GM23248 (cell line): ENCODE results near the gene THADA.

ENCODE experiments used
- EZH2 ChIP-seq: fragments of 200-600 bp; sonication (generic); IDR thresholded peaks from 2 replicates; pipeline ENCODE4 v1.6.1; 2018; ENCODE audit warnings: antibody characterized with exemption, mild to moderate bottlenecking; ENCODE audit not compliant: insufficient read depth, poor library complexity, severe bottlenecking
- EZH2phosphoT487 ChIP-seq: fragments of 200-600 bp; sonication (generic); IDR thresholded peaks from 2 replicates; pipeline ENCODE4 v1.6.1; 2018; ENCODE audit warnings: antibody characterized with exemption, moderate library complexity, mild to moderate bottlenecking, low read depth; ENCODE audit not compliant: insufficient read depth

DNA sequence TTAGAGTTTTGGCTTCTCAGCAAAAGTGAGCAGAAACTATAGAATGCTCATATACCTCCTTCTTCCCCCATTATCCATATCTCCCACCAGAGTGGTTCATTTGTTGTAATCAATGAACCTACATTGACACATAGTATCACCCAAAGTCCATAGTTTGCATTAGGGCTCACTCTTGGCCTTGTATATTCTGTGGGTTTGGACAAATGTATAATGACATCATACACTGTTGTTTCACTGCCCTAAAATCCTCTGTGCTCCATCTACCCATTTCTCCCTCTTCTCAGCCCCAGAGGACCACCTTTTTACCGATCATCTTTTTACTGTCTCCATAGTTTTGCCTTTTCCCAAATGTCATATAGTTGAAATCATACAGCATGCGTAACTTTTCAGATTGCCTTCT, 393.5 kb downstream of the THADA start:
- no peak for TF ChIP-seq EZH2
- TF ChIP-seq EZH2phosphoT487 = no peak
